ENCODE measurements around the gene JTB.
"Not testable (repeated sequence)": the region's sequence is repeated elsewhere in the genome, so short reads cannot be mapped to it uniquely, and the experiment has no call there.

JTB gene

DNA sequence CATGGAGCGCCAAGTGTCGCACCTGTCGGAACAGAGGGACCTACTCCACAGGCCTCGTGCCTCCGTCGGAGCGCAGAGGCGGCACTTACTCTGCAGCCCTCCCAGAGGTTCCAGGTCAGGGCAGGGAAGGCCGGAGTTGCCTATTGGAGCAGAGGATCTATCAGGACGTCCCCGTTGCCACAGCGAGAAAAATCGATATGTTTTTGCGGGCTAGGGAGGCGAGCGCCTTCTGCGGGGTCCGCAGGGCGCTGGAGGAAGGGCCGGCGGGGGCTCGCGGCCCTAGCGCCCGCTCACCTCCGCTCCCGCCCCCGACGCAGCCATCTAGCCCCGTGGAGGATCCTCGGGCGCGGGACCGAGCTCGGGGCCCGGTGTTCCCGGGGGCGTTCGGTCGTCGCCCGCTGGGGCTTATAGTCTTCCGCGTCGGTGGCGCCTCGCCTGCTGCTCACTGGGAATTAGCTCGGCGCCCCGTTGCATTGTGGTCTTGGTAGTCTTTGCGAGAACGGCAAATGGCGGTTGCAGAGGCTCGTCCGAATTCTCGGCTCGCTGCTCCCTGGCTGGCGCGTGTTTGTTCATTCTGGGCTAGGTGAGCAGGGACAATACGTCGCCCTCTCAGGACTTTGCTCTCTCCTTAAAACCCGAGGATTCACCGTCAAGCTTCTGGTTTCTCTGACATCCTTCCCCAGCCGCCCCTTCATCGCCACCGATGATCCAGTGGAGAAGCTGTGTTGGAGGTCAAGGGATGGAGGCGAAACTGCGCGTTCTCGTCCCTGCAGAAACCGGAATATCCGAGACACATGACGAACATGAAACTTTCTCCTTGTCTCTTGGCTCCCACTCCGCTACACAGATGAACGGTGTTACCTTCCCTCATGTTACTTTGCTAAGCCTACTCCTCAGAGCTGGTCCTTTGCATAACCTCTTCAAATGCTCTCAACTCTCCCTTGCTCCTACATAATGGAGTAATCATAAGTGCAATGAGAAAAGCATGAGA is at the start of gene JTB:
TSS of gene JTB (minus strand) at position 425 of the 991 bp plus-strand sequence. CDS start at position 3, 422 bp downstream.
- DNase-seq = peak; percentile 26

DNA sequence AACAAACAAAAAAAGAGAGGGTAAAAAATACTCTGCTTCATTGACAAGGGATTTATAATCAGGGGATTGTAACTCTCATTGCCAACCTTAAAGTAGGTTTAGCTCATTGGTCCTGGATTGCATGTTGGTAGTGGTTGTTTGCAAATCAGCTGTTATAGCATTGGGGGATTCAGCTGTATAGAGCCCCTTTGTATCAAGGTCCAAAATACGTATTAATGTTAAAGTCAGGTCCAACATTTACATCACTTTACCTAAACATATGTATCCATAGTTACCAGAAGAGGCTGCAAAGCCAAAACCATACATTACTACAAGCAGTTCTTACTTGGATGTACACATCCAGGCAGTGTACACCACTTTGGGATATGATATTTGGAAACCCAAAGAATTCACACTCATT is 42.5 kb upstream of the JTB start:
- no peak for DNase-seq

DNA sequence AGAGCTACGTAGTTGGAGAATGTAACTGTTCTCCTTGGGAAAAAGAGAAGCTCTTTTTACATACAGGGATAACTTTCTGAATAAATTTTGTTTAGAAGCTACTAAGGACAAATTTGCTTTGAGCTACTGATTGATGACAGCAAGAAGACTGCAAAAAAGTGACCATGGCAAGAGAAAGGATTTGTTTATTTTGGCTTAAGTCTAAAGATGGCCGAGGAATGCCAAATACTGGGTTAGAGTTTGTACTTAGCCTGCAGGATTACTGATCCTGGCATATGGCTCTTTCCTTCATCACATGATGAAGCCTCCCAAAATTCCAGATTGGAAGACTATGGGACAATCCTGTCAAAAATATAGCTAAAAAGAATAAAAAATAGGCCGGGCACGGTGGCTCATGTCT is 41.8 kb upstream of the JTB start:
- DNase-seq = no peak

DNA sequence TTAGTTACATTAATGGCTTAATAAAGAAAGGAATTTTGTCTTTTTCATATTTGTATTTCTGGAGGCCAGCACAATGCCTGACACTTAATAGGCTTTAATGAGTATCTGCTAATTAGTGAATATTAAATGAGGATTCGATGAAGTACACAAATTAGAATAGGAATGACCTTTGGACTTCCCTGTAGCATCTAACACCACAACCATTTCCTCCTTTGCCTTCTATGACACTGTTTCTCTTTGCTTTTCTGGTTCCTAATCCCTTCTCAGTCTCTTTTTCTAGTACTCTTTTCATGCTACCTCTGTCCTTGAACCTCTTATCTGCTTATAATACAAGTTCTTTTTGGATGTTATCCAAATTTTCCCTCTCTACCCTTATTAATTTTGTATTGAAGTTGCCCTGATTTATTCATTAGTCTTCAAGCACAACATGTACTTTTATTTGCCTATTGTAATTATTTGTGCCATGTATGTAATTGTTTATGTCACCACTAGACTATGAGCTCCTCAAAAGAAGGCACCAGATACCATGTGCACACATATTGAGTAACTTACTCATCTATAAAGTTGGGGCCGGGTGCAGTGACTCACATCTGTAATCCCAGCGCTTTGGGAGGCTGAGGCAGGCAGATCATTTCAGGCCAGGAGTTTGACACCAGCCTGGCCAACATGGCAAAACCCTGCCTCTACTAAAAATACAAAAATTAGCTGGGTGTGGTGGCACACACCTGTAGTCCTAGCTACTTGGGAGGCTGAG is 36.9 kb upstream of the JTB start:
- no peak for DNase-seq

DNA sequence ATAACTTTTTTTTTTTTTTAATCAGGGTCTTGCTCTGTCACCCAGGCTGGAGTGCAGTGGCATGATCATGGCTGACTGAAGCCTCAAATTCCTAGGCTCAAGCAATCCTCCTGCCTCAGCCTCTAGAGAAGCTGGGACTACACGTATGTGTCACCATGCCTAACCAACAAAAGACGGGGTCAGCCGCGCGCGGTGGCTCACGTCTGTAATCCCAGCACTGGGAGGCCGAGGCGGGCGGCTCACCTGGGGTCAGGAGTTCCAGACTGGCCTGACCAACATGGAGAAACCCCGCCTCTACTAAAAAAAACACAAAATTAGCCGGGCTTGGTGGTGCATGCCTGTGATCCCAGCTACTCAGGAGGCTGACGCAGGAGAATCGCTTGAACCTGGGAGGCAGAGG is 35.1 kb upstream of the JTB start:
- DNase-seq = not testable (repeated sequence)

DNA sequence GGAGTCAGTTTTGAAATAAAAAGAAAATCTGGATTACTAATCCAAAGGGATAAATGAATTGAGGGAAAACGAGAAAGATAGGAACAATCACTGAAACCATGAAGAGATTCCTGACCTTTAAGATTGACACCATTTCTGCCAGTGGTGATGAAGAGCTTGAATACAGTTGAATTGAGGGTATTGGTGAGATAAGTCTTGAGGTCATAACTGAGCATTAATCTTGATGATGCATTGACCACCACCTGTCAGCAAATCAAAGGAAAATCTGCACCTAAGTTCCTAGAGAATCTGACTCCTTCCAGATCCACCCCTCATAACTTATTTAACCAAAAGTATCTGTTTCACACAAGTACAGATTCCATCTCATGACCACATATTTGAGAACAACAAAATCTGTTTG is 34.7 kb upstream of the JTB start:
- DNase-seq = no peak

DNA sequence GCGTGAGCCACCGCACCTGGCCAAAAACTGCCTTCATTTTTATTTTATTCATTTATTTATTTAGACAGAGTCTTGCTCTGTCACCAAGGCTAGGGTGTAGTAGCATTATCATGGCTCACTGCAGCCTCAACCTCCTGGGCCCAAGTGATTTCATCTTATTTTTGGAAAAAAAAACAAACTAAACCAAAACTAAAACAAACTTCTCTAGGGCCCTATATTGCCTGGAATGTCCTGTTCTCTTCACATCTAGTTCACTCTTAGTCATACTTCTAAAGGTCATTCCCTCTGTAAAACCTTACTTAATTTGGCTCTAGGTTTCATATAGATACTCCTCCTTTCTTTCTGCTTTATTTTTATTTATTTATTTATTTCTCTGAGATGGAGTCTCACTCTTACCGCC is 28.7 kb upstream of the JTB start:
- no peak for DNase-seq

DNA sequence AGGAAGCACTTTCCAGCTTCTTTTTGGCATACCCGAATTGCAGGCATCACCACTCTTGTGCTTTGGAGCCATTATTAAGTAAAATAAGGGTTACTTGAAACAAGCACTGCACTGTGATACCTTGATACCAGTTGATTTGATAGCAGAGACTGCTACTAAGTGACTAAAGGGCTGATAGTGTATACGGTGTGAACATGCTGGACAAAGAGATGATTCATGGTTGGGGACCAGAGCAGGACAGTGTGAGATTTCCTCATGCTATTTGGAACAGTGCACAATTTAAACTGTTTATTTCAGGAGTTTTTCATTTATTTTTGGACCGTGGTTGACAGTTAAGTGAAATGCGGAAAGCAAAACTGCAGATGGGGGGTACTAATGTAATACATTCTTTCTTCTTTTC is 22.9 kb upstream of the JTB start:
- no peak for DNase-seq

DNA sequence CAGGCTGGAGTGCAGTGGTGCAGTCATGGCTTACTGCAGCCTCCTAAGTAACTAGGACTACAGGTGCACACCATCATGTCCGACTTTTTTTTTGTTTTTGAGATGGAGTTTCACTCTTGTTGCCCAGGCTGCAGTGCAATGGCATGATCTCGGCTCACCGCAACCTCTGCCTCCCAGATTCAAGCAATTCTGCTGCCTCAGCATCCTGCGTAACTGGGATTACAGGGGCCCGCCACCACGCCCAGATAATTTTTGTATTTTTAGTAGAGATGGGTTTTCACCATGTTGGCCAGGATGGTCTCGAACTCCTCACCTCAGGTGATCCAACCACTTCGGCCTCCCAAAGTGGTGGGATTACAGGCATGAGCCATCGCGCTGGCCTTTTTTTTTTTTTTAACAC is 19.4 kb upstream of the JTB start:
- not testable (repeated sequence) for DNase-seq

DNA sequence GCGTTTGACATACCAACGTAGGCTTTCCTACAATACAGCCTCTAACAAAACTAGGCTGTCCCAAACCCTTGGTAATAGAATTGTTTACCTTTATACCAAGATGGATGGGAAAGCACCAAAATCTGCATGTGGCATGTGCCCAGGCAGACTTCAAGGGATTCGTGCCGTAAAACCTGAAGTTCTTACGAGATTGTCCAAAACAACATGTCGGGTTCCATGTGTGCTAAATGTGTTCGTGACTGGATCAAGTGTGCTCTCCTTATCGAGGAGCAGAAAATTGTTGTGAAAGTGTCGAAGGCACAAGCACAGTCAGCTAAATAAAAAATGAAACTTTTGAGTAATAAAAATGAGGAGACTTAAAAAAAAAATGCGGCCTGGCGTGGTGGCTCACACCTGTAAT is 18.2 kb upstream of the JTB start:
- no peak for DNase-seq

DNA sequence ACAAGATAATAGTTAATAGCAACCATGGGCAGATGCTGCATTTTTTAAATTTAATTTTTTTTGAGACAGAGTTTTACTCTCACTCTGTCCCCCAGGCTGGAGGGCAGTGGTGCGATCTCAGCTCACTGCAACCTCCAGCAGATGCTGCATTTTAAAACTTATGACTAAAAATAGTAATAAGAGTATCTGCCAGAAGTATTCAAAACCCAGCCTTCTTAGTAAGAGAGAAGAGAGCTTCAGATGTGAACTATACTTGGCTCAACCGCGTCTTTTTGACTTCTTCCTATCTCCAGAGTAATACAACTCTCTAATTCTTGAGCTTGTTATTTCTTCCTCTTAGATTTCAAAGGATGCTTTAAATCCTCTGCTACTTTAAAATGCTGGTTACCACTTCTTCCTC is 17.7 kb upstream of the JTB start:
- DNase-seq = no peak

DNA sequence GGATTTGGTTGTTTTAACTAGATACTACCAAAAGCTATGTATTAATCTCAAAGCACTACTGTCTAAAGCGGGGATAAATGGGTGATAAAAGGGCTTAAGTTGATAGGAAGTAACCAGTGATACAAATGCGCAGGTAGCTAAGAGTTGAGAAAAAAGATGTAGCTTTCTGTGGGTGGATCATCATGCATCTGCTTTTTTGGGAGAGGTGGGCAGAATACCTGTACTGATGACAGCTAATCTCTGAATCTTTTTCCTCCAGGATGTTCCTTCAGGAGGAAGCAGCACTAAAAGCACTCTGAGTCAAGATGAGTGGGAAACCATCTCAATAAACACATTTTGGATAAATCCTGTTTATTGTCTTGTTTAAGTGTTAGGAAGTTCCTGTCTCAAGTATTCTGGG is 14.3 kb upstream of the JTB start:
- DNase-seq = no peak

DNA sequence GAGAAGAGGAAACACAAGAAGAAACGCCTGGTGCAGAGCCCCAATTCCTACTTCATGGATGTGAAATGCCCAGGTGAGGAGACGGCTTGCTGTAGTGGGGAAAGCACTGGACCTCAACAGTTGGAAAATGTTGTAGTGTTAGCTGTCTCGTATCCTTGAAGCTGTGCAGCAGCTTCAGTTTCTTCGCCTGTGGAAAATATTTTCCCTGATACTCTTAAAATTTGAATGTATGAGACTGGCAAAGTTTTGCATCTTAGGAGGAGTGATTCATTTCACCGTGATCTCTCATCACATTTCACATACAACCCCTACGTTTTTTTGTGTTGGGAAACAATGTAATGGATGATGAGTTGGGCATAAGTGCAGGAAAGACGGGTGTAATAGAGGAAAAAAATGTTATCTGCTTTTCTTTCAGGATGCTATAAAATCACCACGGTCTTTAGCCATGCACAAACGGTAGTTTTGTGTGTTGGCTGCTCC is 13.7 kb upstream of the JTB start:
- no peak for DNase-seq

DNA sequence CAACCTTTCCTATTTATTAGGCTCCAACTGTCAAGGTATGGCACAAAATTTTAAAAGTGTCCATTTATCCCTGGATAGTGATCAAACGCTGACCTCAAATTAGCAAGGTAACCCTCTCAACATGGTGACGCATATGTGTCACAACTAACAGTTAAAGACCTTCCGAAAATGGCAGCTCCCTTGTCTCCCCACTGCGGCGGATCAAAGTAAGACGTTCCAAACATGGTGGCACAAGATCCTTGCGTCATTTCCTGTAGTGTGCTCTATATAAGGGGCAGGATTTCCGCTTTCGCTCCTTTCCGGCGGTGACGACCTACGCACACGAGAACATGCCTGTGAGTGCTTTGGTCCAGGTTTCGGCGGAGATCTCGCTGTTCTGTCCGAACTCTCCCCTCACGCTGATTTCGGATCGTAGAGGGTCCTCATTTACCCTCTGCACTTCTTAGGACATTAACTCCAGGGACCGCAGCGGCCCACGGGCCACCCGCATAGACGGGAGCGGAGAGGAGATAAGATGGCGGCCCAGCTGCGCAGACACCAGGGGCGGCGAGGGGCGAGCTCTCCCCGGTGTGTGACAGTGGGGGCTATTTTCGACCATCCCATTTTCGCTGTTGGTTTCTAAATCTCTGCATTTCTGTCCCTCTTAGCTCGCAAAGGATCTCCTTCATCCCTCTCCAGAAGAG is 13.1 kb upstream of the JTB start, which contains the start of gene RPS27:
TSS of gene RPS27 (plus strand) at position 295 of the 683 bp plus-strand sequence. CDS start at position 330, 35 bp downstream.
- DNase-seq = peak; percentile 98

DNA sequence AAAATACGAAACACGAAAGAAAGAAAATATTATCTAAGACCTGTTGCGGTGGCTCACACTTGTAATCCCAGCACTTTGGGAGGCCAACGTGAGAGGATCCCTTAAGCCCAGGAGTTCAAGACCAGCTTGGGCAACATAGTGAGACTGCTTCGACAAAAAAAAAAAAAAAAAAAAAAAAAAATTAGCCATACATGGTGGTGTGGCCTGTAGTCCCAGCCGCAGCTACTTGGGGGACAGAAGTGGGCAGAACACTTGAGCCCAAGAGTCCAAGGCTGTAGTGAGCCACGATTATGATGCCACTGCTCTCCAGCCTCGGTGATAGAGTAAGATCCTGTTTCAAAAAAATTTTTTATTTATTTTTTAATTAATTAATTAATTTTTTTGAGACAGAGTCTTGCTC is 10.1 kb upstream of the JTB start:
- no peak for DNase-seq

DNA sequence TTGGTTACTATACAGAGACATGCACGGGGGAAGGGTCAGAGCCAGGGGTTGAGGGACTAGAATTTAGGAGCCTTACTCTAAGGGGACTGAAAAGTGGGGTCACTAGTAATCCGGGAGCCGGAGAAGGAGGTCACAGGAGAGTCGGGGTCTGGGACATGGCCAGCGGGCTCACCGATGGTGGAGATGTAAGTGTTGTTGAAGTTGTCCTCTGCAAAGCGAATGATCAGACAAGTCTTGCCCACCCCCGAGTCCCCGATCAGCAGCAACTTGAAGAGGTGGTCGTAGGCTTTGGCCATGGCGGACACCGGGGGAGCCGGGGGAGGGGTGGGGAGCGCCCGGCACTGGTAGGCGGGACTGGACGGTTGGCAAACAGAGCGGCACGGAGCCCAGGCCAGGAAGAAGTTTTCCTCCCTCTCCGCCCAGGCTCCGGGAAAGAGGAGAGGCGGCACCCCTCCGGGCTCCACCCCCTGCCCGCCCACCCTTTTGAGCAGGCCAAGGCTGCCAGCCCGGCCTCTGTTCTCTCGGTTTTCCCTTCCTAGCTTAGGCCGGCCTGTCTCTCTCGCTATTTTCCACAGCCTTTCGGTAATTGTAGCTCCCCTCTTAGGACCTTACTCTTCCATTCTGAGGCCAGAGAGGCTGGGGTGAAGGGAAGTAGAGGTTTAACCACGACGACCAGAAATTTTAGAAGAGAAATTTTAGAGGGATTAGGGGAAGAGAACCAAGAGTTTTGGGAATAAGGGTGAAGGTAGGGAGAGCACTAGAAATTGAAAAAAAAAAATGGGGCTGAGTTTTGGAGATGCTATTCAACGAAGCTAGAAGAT is 8.7 kb upstream of the JTB start, which contains the start of gene RAB13:
TSS of gene RAB13 (minus strand) at position 399 of the 821 bp plus-strand sequence. CDS start at position 296, 103 bp downstream.
- DNase-seq = peak; percentile 76

DNA sequence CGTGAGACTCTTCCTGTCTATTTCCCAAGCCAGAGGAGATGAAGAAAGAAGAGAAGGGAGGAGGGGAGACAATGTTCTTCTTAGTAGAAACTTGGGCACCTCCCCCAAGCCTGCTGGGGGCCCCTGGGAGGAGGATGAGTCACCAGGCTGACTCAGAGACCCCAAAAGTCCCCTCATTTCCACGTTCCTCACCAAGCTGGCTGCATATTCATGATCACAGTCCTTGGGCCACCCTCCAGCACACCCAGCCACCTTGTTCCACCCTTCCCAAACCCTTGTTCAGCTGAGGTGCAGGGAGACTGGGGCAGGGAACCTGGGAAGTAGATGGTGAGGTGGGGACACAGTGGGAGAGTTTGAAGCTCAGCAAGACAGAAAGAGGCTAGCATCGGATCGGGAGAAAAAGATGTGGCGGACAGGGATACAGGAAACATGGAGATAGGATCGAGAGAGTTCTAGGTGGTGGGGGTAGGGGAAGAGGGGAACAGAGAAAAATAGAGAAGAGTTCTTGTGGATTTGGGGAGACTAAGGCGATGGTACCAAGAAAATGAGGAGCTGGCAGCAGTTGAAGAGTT is 8.0 kb upstream of the JTB start:
- no peak for DNase-seq

DNA sequence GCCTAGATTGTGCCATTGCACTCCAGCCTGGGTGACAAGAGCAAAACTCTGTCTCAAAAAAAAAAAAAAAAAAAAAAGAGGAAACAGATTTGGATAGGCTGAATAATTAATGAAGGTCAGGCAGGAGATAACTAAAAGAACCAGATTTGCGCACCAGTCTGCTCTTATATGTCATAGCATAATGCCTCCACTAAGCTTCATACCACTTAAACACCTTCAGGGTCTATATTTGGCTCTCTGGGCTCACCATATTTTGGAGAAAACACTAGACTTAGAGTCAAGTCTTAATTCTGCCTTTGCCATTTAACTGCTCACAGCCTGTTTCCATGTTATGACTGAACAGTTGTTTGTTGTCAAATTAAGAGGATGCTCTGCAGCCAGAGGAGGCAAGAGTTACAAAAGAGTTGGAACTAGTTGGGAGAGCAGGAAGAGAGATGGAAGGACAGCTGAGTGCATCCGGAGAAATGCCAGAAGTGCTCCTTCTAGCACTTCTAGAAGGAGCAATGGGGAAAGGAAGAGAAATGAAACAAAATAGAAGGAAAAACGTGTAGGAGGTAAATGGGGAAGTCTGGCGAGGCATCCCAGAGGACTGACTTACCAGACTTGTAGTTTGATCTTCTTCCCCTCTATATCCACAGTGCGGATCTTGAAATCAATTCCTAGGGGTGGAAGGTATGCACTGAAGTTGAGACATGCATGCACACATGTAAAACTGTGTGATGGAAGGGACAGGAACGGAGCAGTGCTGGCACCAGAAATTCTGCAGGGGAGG is 6.8 kb upstream of the JTB start:
- no peak for DNase-seq

DNA sequence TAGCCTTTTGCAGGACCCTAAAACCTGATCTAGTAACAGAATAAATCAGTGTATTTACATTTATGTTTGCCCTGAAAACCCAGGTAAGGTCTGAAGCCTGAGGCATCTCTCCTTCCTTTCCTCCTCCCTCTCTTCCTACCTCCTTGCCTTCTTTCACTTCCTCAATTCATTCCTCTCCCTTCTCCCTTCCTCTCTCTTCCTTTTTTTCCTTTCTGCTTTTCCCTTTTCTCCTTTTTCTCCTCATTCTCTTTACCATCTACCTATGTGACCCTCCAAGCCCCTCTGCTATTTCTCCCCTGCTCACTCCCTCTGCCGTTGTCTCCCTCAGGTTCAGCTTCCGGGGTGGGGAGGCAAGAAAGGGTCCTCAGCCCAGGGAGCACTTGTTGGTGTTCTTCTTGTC is 4.3 kb upstream of the JTB start:
- not testable (repeated sequence) for DNase-seq

DNA sequence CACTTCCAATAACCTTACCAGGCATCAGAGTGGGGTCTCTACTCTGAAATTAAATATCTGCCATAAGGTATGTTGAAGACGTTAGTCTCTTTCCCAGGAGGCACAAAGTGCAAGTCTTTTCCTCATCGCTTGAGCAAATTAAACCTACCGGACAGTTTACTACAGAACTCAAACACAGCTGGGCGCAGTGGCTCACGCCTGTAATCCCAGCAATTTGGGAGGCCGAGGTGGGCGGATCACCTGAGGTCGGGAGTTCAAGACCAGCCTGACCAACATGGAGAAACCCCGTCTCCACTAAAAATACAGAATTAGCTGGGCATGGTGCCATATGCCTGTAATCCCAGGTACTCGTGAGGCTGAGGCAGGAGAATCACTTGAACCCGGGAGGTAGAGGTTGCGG is 1.6 kb upstream of the JTB start:
- not testable (repeated sequence) for DNase-seq

Data from NCI-H1048 (cell line).